LNCaP clone FGC (cell line): ENCODE data around the gene CCDC88C.

Experiments used
- DNase-seq: peaks from one replicate; pipeline ENCODE4 v3.0.0-alpha.2; 2011; ENCODE audit warnings: low read depth
- H3K4me3 ChIP-seq: 2 replicates; pipeline ENCODE4 v1.5.1; 2011; ENCODE audit warnings: mild to moderate bottlenecking, low read depth, low read length, control low read depth
- TF ChIP-seq, protein P1 (sequence below): IDR thresholded peaks from 2 replicates; pipeline ENCODE4 v1.5.1; 2012; ENCODE audit warnings: mild to moderate bottlenecking; ENCODE audit not compliant: control insufficient read depth, insufficient read depth; ENCODE audit errors: extremely low read depth

Gene CCDC88C

DNA sequence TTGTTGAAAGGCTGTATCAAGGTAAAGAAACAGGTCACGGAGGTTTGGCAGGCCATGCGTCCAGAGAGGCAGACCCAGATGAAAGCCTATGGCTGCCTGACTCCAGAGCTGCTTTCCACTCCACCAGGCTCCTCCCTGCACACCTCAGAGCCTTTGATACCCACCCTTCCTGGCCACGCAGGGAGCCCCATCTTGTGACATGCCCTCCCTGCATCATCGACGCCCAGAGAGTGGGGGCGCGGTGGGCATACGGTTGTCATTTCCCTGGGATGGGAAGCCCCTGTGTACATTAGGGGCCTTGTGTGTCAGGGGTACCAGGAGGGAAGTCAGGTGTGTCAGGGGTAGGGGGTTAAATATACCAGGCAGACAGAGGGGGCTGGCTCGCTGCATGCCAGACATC, 142.8 kb downstream of the CCDC88C start:
- no peak for DNase-seq
- TF ChIP-seq, protein P1, sequence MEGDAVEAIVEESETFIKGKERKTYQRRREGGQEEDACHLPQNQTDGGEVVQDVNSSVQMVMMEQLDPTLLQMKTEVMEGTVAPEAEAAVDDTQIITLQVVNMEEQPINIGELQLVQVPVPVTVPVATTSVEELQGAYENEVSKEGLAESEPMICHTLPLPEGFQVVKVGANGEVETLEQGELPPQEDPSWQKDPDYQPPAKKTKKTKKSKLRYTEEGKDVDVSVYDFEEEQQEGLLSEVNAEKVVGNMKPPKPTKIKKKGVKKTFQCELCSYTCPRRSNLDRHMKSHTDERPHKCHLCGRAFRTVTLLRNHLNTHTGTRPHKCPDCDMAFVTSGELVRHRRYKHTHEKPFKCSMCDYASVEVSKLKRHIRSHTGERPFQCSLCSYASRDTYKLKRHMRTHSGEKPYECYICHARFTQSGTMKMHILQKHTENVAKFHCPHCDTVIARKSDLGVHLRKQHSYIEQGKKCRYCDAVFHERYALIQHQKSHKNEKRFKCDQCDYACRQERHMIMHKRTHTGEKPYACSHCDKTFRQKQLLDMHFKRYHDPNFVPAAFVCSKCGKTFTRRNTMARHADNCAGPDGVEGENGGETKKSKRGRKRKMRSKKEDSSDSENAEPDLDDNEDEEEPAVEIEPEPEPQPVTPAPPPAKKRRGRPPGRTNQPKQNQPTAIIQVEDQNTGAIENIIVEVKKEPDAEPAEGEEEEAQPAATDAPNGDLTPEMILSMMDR, result no peak

GRCh38 chr14:91273885-91274273, 143.7 kb downstream of the CCDC88C start:
- H3K4me3 ChIP-seq, result no peak overlapping the region
- no peak for DNase-seq
- TF ChIP-seq, protein P1, result no peak

More for the DNA sequence above, 142.8 kb downstream of the CCDC88C start:
- no peak overlapping the region for H3K4me3 ChIP-seq

GRCh38 chr14:91273273-91273884, 144.2 kb downstream of the CCDC88C start:
- TF ChIP-seq, protein P1, result no peak
- DNase-seq, result no peak
- no peak overlapping the region for H3K4me3 ChIP-seq

GRCh38 chr14:91272341-91273272, 145.0 kb downstream of the CCDC88C start:
- no peak overlapping the region for H3K4me3 ChIP-seq
- TF ChIP-seq, protein P1, result no peak
- no peak for DNase-seq

DNA sequence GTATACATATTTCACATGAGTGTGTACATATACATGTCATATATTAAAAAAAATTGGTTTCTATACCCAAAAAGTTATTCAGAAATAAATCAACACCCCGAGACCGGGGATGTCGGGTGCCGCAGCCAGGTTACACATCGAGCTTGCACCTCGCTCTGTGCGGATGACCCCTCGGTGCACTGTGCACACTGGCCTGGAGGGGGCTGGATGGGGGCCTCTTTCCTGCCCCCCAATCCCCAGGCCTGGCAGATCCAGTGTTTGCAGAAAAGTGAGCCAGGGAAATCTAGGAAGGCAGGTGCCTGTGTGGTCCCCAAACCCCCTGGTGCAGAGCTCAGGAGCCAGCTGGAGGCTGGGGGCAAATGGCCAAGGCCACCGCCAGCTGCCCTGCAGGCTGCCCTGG, 146.0 kb downstream of the CCDC88C start:
- DNase-seq, result no peak
- TF ChIP-seq, protein P1, result no peak
- no peak overlapping the region for H3K4me3 ChIP-seq

GRCh38 chr14:91270619-91271018, 147.0 kb downstream of the CCDC88C start:
- TF ChIP-seq, protein P1, result no peak
- no peak for DNase-seq
- no peak overlapping the region for H3K4me3 ChIP-seq

DNA sequence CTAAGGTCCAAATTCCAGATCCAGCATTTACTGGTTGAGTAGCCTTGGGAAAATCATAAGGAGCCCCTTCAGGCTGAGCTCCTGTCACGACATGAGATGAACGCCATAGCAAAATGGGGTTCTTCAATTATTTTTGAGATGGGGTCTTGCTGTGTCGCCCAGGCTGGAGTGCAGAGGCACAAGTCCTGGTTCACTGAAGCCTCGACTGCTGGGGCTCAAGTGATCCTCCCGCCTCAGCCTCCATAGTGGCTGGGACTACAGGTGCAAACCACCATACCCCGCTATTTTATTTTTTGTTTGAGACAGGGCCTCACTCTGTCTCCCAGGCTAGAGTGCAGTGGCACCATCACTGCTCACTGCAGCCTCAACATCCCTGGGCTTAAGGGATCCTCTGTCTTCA, 147.4 kb downstream of the CCDC88C start:
- no peak for DNase-seq
- H3K4me3 ChIP-seq, result no peak overlapping the region
- TF ChIP-seq, protein P1, result no peak
